ENCODE results near the gene SPHKAP. TPM values are rescaled to one million over a fixed set of nuclear protein-coding genes. Genes with fewer than 3 reads are reported as not detected.
A peak's percentile ranks its signal among the peaks of the same experiment; 100 is the strongest.
"Not testable (repeated sequence)": the region's sequence is repeated elsewhere in the genome, so short reads cannot be mapped to it uniquely, and the experiment has no call there.

The SPHKAP gene
- total RNA-seq, 1 experiment from 2014 or later = 0.10 TPM

GRCh38 chr2:228037915-228038314, 143.6 kb downstream of the SPHKAP start:
- Histone ChIP-seq H3K36me3 (replicated peaks; ENCODE audit: control insufficient read depth, insufficient read depth, low read length) (no peaks in the 10 kb centered on the region), H3K4me3 (ENCODE audit: insufficient read depth, low read depth, low read length) (no peak overlapping the region), H3K27me3 (ENCODE audit: control insufficient read depth, insufficient read depth, low read length) (no peaks in the 10 kb centered on the region)
- no peak for DNase-seq

GRCh38 chr2:228023619-228024018, 157.9 kb downstream of the SPHKAP start:
- Histone ChIP-seq H3K27me3 (ENCODE audit: control insufficient read depth, insufficient read depth, low read length) (no peaks in the 10 kb centered on the region), H3K36me3 (replicated peaks; ENCODE audit: control insufficient read depth, insufficient read depth, low read length) (no peaks in the 10 kb centered on the region), H3K4me3 (ENCODE audit: insufficient read depth, low read depth, low read length) (no peak overlapping the region)
- DNase-seq = no peak

- Histone ChIP-seq H3K36me3 (replicated peaks; ENCODE audit: control insufficient read depth, insufficient read depth, low read length) (no peaks in the 10 kb centered on the region), H3K27me3 (ENCODE audit: control insufficient read depth, insufficient read depth, low read length) (no peaks in the 10 kb centered on the region), H3K4me3 (ENCODE audit: insufficient read depth, low read depth, low read length) (no peak overlapping the region)
- no peak for DNase-seq
Observed at GRCh38 chr2:228018311-228018710, 163.2 kb downstream of the SPHKAP start.

- no peak overlapping the region for H3K4me3 ChIP-seq (ENCODE audit: insufficient read depth, low read depth, low read length)
- no peaks in the 10 kb centered on the region for H3K27me3 ChIP-seq (ENCODE audit: control insufficient read depth, insufficient read depth, low read length)
- no peaks in the 10 kb centered on the region for H3K36me3 ChIP-seq (replicated peaks; ENCODE audit: control insufficient read depth, insufficient read depth, low read length)
- no peak for DNase-seq
Observed at GRCh38 chr2:228017784-228018183, 163.7 kb downstream of the SPHKAP start.

- H3K27me3 ChIP-seq (ENCODE audit: control insufficient read depth, insufficient read depth, low read length) = no peaks in the 10 kb centered on the region
- DNase-seq = peak; percentile 26
- H3K4me3 ChIP-seq (ENCODE audit: insufficient read depth, low read depth, low read length) = no peak overlapping the region
- H3K36me3 ChIP-seq (replicated peaks; ENCODE audit: control insufficient read depth, insufficient read depth, low read length) = no peaks in the 10 kb centered on the region
Observed at GRCh38 chr2:228016402-228016801, 165.1 kb downstream of the SPHKAP start.

GRCh38 chr2:228015741-228016140, 165.7 kb downstream of the SPHKAP start:
- H3K4me3 ChIP-seq (ENCODE audit: insufficient read depth, low read depth, low read length) = no peak overlapping the region
- no peak for DNase-seq
- H3K36me3 ChIP-seq (replicated peaks; ENCODE audit: control insufficient read depth, insufficient read depth, low read length) = no peaks in the 10 kb centered on the region
- H3K27me3 ChIP-seq (ENCODE audit: control insufficient read depth, insufficient read depth, low read length) = no peaks in the 10 kb centered on the region

GRCh38 chr2:227996366-227996765, 185.1 kb downstream of the SPHKAP start:
- Histone ChIP-seq H3K4me3 (ENCODE audit: insufficient read depth, low read depth, low read length) (no peak overlapping the region), H3K27me3 (ENCODE audit: control insufficient read depth, insufficient read depth, low read length) (no peaks in the 10 kb centered on the region), H3K36me3 (replicated peaks; ENCODE audit: control insufficient read depth, insufficient read depth, low read length) (no peaks in the 10 kb centered on the region)
- no peak for DNase-seq

GRCh38 chr2:227990937-227991336, 190.6 kb downstream of the SPHKAP start:
- Histone ChIP-seq H3K4me3 (ENCODE audit: insufficient read depth, low read depth, low read length) (no peak overlapping the region), H3K36me3 (replicated peaks; ENCODE audit: control insufficient read depth, insufficient read depth, low read length) (no peaks in the 10 kb centered on the region), H3K27me3 (ENCODE audit: control insufficient read depth, insufficient read depth, low read length) (no peaks in the 10 kb centered on the region)
- no peak for DNase-seq

GRCh38 chr2:227973241-227973640, 208.2 kb downstream of the SPHKAP start:
- Histone ChIP-seq H3K36me3 (replicated peaks; ENCODE audit: control insufficient read depth, insufficient read depth, low read length) (no peaks in the 10 kb centered on the region), H3K27me3 (ENCODE audit: control insufficient read depth, insufficient read depth, low read length) (no peaks in the 10 kb centered on the region), H3K4me3 (ENCODE audit: insufficient read depth, low read depth, low read length) (no peak overlapping the region)
- DNase-seq = no peak

- Histone ChIP-seq H3K27me3 (ENCODE audit: control insufficient read depth, insufficient read depth, low read length) (no peaks in the 10 kb centered on the region), H3K36me3 (replicated peaks; ENCODE audit: control insufficient read depth, insufficient read depth, low read length) (no peaks in the 10 kb centered on the region), H3K4me3 (ENCODE audit: insufficient read depth, low read depth, low read length) (no peak overlapping the region)
- DNase-seq = no peak
Observed at GRCh38 chr2:227971619-227972230, 209.8 kb downstream of the SPHKAP start.

- Histone ChIP-seq H3K27me3 (ENCODE audit: control insufficient read depth, insufficient read depth, low read length) (no peaks in the 10 kb centered on the region), H3K4me3 (ENCODE audit: insufficient read depth, low read depth, low read length) (no peak overlapping the region), H3K36me3 (replicated peaks; ENCODE audit: control insufficient read depth, insufficient read depth, low read length) (no peaks in the 10 kb centered on the region)
- DNase-seq = no peak
Observed at GRCh38 chr2:227960317-227960716, 221.2 kb downstream of the SPHKAP start.

GRCh38 chr2:227942965-227943364, 238.5 kb downstream of the SPHKAP start:
- no peak for DNase-seq
- H3K36me3 ChIP-seq (replicated peaks; ENCODE audit: control insufficient read depth, insufficient read depth, low read length) = no peaks in the 10 kb centered on the region
- no peaks in the 10 kb centered on the region for H3K27me3 ChIP-seq (ENCODE audit: control insufficient read depth, insufficient read depth, low read length)
- no peak overlapping the region for H3K4me3 ChIP-seq (ENCODE audit: insufficient read depth, low read depth, low read length)

GRCh38 chr2:227942021-227942420, 239.5 kb downstream of the SPHKAP start:
- Histone ChIP-seq H3K4me3 (ENCODE audit: insufficient read depth, low read depth, low read length) (no peak overlapping the region), H3K27me3 (ENCODE audit: control insufficient read depth, insufficient read depth, low read length) (no peaks in the 10 kb centered on the region), H3K36me3 (replicated peaks; ENCODE audit: control insufficient read depth, insufficient read depth, low read length) (no peaks in the 10 kb centered on the region)
- DNase-seq = no peak

GRCh38 chr2:227939271-227940027, 242.0 kb downstream of the SPHKAP start:
- Histone ChIP-seq H3K27me3 (ENCODE audit: control insufficient read depth, insufficient read depth, low read length) (no peaks in the 10 kb centered on the region), H3K36me3 (replicated peaks; ENCODE audit: control insufficient read depth, insufficient read depth, low read length) (no peaks in the 10 kb centered on the region), H3K4me3 (ENCODE audit: insufficient read depth, low read depth, low read length) (no peak overlapping the region)
- DNase-seq = peak; percentile 59

GRCh38 chr2:227936249-227936648, 245.2 kb downstream of the SPHKAP start:
- not testable (repeated sequence) for H3K36me3 ChIP-seq (replicated peaks; ENCODE audit: control insufficient read depth, insufficient read depth, low read length); DNase-seq

More at GRCh38 chr2:227936249-227936648, 245.2 kb downstream of the SPHKAP start:
- not testable (repeated sequence) for H3K27me3 ChIP-seq (ENCODE audit: control insufficient read depth, insufficient read depth, low read length); H3K4me3 ChIP-seq (ENCODE audit: insufficient read depth, low read depth, low read length)

Data from H7 (cell line).